Brain pericyte (primary cell): ENCODE data around the gene SPATA46.

ENCODE experiments used
- DNase-seq: peaks from one replicate; pipeline ENCODE4 v3.0.0-alpha.2; 2012; ENCODE audit warnings: low read depth, low spot score

SPATA46 gene

DNA sequence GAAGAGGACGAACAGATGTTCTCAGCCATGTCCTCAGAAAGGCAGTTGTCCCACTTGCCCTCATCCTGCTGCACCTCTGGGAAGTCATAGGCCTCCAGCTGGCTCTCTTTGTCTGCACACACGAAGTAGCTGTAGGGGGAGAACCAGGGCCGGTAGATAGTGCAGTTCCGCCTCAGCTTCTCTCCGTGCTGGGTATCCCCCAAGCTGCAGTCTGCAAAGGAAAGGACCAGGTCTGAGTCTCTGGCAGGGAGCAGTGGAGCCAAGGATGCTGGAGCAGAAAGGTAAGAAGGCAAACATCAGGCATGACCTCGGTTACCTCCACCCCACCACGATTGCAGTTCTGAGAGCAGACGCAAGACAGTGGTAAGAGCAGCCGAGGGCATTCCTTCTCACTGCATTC is 2.2 kb downstream of the SPATA46 start:
- DNase-seq: no peak

- no peak for DNase-seq
Observed at GRCh38 chr1:162373541-162374260, 3.0 kb downstream of the SPATA46 start.

DNA sequence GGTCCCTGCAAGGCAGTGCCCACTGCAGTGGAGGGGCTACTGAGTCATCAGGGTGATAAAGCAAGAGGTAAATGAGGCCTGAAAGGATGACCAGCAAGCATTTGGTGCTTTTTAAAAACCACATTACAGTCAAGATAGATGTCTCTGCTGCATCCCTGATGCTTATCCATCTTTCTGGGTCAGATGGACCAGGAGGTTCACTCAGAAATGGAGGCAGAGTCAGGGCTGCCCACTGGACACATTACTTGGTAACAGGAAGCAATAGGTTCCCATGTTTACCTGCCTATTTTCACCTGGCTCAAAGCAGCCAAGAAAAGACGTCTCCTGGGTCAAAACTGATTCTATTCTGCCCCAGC is 3.6 kb downstream of the SPATA46 start:
- no peak for DNase-seq

DNA sequence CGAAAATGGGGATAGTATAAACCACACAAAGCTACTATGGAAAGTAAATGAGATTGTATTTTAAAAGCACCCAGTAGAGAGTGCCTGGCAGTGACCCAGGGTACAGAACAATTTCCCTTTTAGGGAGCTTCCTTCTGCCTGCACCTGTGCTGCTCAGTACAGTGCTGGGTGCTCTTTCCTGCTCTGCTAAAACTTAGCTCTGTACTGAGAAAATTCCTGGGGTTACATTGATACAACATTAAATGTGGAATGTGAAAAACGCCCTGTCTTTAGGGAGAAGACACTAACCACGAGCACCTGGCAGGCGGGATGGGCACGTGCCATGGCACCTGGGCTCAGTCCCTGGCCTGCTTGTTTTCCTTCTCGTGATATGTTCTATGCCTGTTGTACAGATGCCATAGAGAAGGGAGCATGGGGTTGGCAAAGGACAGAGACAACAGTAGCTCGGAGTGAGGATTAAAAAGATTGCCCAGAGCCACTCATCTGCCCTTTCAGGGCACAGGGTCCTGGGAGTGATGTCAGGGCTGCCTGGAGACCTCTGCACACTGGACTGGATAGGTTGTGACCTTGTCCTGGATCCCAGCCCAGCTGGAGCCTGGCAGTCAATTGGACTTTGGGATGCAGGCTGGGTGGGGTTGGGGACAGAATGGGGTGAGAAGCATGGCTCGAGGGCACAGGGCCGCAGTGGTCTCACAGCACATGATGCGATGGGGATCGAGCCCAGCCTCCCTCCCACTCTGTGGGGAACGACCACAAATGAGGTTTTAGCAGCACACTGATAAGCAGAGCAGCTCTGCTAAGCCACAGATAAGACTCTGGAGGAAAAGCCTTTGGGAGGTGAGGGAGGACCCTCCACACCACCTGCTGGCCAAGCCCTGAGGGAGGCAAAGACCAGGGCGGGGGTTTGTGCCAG is 4.2 kb downstream of the SPATA46 start:
- DNase-seq: no peak

GRCh38 chr1:162371611-162372010 is 5.0 kb downstream of the SPATA46 start:
- DNase-seq: no peak

GRCh38 chr1:162370721-162371120 is 5.9 kb downstream of the SPATA46 start:
- no peak for DNase-seq

- no peak for DNase-seq
Observed at GRCh38 chr1:162370161-162370560, 6.5 kb downstream of the SPATA46 start.

GRCh38 chr1:162369571-162369970 is 7.1 kb downstream of the SPATA46 start:
- DNase-seq: no peak

DNA sequence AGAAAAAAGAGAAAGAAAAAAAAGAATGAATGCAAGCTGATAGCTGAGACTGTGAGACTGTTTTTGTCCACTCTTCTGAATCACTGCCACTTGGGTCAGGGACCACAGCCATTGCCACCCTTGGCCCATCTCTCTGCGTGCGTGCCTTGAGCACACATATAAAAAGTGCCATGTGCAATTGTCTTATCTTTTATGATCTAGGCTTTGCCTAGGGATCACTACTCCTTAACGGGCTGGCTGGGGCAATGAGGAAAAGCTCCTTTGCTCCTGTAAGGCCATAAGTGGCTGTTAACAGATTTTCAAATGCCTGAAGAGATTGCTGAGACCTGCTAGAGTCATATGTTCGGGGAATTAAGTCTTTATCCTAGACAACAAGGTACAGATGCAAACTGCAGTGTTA is 8.2 kb downstream of the SPATA46 start:
- DNase-seq: no peak

GRCh38 chr1:162367772-162368171 is 8.9 kb downstream of the SPATA46 start:
- DNase-seq: no peak

- DNase-seq: no peak
Observed at GRCh38 chr1:162367073-162367472, 9.6 kb downstream of the SPATA46 start.

DNA sequence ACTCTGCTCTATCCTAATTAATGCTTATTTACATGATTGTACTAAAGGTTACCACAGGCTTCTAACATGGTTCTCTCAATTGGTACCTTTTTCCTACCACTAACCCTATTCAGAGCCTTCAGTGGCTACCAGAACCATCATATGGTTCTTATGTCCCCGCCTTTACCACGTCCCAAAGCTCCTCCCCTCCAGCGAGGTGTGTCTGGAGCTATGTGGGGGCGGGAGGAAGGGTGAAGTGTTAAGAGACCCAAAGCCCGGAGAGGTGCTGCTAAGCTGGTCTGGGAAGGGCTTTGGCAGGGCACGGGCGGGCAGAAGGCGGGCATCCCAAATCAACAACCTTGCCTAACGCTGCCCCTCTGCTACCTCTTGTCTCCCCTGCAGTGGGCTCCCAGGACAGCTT is 10.0 kb downstream of the SPATA46 start:
- DNase-seq: no peak

- no peak for DNase-seq
Observed at GRCh38 chr1:162366149-162366548, 10.5 kb downstream of the SPATA46 start.

DNA sequence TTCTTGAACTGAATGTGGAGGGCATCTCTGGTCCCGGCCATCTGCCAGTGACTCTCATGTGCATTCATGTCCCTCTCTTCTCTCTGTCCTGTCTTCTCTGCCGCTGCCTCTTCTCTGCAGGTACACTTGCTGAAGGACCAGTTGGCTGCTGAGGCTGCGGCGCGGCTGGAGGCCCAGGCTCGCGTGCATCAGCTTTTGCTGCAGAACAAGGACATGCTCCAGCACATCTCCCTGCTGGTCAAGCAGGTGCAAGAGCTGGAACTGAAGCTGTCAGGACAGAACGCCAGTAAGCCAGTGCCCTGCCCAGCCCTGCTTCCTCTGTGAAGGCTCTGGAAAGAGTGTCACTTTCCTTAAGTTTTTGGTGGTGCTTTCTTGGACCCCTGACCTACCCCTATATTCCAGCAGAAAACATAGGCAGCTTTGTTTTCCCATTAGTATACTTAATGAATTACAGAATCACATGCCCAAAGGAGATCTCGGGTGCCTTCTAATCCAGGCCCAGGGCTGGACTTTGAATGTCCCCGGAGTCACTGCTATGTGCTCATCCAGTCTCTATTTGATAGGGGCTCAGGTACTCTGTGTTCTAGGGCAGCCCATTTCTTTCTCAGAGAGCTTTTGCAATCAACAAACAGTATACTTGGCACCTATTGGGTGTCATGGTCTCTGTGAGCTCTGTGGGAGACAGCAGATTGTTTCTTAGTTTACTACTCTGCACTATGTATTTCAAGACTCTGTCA is 11.2 kb downstream of the SPATA46 start:
- DNase-seq: no peak

DNA sequence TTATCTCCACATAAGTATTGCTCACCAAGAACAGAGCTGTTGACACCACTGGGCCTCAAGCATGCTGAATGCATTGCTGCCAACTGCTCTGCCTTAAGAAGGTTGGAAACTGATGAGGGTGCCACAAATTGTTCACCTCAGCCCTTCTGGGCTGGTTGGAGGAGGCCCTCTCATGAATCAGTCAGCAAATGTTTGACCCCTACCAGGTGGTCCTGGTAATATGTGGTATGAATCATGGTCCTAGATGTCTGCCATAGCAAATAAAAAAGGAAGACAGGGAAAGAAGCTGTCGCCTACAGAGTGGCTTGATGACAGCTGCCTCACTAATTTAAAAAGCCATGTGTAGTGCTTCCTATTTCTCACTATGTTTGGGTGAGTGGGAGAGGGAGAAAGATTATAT is 12.2 kb downstream of the SPATA46 start:
- no peak for DNase-seq

DNA sequence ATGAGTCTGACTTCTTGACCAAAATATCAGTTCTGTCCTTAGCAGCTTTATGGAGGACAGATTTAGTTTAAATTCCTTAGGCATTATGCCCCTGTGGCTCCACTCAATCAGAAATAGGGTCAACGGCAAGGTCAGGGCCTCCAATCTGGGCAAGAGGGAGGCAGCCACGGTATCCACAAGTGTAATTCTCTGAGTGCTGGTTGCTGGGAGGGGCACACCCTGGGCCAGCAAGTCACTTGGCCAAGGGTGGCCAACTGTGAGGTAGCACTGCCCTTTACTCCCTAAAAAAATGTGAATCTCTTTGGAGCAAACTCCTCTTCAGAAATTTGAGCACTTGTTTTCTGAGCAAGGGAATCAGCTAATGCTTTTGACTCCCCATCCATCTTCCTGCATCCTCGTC is 12.8 kb downstream of the SPATA46 start:
- no peak for DNase-seq

- no peak for DNase-seq
Observed at GRCh38 chr1:162361349-162361748, 15.3 kb downstream of the SPATA46 start.

DNA sequence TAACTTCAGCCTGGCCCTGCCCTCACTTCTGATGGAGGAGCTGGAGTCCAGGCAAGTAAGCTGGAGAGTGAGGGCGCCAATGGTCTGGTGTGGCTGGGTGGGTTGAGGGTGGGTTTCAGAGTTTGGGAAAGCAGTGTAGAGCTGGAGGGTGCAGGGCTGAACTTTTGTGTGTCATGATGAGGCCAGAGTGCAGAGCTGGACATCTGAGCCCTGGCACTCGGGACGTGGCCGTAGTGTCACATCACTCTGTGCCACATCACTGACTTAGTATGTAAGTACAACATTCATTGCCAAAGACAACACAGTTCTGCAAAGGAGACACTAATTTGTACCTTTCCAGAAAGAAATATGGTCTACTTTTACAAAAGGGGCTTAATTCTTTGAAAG is 15.8 kb downstream of the SPATA46 start:
- DNase-seq: no peak

DNA sequence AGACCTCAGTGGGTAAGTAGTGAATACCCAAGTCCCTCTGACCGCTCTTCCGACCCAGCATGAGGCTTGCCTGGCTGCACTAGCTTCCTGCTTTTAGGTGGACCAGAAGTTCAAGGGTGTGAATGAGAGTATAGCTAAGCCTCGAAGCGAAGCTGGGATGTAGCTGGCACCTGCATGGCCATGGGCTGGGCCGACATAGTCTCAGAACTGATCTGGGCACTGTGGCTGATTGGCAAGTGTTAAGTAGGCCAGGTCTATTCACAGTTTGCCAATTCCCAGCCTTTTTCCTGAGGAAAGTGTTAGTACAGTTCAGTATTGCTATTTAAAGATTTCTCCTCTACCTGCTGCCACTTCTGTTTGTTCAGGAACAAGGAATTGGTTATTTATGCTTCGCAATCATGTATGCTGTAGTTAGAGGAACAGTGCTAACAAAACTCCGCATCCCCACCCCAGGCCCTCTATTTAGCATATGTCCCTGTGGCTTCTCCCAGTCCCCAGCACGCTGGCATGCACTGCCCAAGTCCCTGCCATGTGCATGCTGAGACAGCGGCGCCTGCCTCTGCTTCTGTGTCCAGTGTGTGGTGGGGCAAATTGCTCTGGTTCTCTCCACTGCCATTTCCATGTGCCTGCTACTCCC is 16.3 kb downstream of the SPATA46 start:
- no peak for DNase-seq

DNA sequence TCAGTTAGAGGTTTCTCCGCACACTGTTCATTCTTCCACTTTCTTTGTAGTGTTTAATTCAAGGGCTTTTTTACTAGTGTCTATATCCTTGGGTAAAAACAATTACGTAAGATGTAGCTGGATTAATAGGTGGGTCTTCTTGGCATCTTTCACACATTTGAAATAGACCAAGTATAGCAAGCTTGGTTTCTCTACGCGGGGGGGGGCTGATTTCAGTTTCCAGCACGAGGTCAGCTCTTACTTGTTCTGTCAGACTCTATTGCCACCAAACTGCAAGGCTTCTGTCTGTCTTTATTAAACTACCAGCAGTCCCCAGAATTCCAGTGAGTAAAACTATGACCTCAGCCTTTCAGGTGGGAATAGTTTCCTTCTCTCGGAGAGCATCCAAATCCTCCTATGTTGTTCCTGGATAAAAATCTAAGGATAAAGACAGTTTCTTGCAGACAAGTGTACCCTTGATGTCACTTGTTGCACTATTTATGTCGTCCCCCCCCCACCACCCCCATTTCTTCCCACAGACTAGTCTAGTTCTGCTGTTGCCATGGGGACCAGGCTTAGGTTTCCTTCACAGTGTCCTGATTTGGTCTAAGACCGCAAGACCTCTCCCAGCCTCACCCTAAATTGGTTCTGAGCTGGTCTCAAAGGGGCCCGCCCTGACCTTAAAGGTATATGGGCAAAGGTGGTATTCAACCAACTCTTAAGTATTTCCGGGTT is 17.0 kb downstream of the SPATA46 start:
- no peak for DNase-seq

DNA sequence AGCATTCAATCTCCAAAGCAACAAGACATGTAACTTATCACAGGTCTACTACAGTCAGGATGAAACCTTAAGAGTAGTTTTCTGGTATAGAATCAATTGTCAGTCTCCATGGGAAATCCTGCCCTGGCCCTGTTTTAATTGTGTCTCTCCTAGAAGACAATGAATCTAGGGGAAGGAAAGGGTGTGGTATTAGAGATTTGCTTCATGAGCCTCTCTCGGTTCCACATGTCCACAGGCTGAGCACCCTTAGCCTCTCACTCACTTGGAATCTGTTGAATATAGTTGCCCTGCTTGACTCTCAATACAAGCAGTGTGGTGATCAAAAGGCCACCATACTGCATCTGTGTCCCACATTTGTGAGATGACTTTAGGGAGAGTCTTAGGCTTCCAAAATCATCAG is 17.7 kb downstream of the SPATA46 start:
- no peak for DNase-seq
